Colonic mucosa (tissue), 4 donors: ENCODE results near the gene NRSN2. TPM values are rescaled to one million over a fixed set of nuclear protein-coding genes. Genes with fewer than 3 reads are reported as not detected.
"Not testable (repeated sequence)": the region's sequence is repeated elsewhere in the genome, so short reads cannot be mapped to it uniquely, and the experiment has no call there.

Experiments
- DNase-seq: peaks from one replicate; pipeline ENCODE4 v3.0.0-alpha.2; 2020
- H3K27ac ChIP-seq: fragments of 200-600 bp; one replicate; pipeline ENCODE4 v1.8.0; 2021
- H3K27me3 ChIP-seq: fragments of 200-600 bp; one replicate; pipeline ENCODE4 v1.8.0; 2021
- H3K36me3 ChIP-seq: fragments of 200-600 bp; one replicate; pipeline ENCODE4 v1.8.0; 2021
- H3K4me1 ChIP-seq: fragments of 200-600 bp; one replicate; pipeline ENCODE4 v1.8.0; 2021; ENCODE audit warnings: mild to moderate bottlenecking
- H3K4me3 ChIP-seq: fragments of 200-600 bp; one replicate; pipeline ENCODE4 v1.8.0; 2021
- H3K9ac ChIP-seq, 2 donors: one replicate each; pipeline ENCODE4 v1.7.0; 2013; ENCODE audit warnings: control low read depth in 2 of 2, low read depth in 2 of 2, low read length in 2 of 2
- H3K9me3 ChIP-seq: fragments of 200-600 bp; one replicate; pipeline ENCODE4 v1.8.0; 2021
- CTCF ChIP-seq: fragments of 200-600 bp; IDR thresholded peaks from one replicate; pipeline ENCODE4 v1.8.0; 2022; ENCODE audit warnings: antibody characterized with exemption, mild to moderate bottlenecking
- intact Hi-C: fragments of 100-400 bp; cut with DNase I; formaldehyde crosslinking; loops from one replicate; pipeline ENCODE4 v1.14.1; 2022
- total RNA-seq, 2 donors: library from RNA; stranded (reverse); fragmentation: NEBNext Ultra II Directional in 1 of 2; extraction: Animal tissue kit (Norgen Biotek cat#: 25700) in 1 of 2; gene quantifications; one replicate each; pipeline ENCODE4 v1.2.1, GENCODE V29; 2021
- donor health status: healthy.
- donor health status: DM: no; HTN: no; CAD: no.
- donor health status: DM: no; HTN: no; CAD: no.

NRSN2 gene
- total RNA-seq, 2 donors from 2014 or later, result 11.2 to 18.3 TPM

DNA sequence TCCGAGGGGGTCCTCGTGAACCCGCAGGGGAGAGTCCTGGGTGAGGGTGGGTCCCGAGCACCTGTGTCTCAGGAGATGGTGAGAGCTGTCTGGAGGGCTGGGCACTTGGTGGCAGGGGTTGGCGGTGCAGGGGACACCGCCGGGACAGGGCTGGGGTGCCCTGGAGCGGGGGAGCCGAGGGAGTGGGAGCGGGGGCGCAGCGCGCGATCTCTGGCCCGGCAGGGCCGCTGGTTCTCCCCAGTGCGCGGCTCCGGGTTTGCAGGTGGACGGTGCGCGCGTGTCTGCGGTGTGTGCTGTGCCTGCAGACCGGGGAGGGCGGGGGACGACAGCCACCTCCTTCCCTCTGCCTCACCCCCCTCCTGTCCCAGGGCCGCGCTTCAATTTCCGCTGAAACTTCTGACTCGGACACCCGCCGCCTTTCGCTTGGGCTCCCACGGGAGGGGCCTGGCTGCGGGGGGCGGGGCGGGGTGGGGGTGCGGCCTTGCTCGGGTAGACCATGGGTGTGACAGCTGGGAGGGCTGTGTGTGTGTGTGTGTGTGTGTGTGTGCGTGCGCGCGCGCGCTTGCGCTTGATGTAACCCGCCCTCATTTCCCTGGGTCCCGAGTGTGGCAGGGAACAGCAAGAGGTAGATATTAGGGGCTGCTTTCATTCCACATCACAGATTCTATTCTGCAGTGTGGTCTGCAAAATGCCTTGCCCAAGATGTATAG lies 34.8 kb downstream of the NRSN2 start:
- Histone ChIP-seq H3K9me3 (no peaks in the 10 kb centered on the region), H3K4me3 (peak overlapping the region; percentile 54), H3K36me3 (no peaks in the 10 kb centered on the region), H3K9ac (peak overlapping the region; percentile 50 to 58), H3K4me1 (peaks cover 3% of the 10 kb centered on the region), H3K27ac (peak overlapping the region; percentile 83), H3K27me3 (no peaks in the 10 kb centered on the region)
- DNase-seq, result peak; percentile 88
- intact Hi-C loops, result no loop called here
- no peak for TF ChIP-seq CTCF

- no peaks in the 10 kb centered on the region for H3K27me3 ChIP-seq
- H3K36me3 ChIP-seq, result no peaks in the 10 kb centered on the region
- intact Hi-C loops, result no loop called here
- H3K9ac ChIP-seq, result peak overlapping the region in 1 of 2 donors; percentile 58
- DNase-seq, result no peak
- H3K9me3 ChIP-seq, result no peaks in the 10 kb centered on the region
- no peak overlapping the region for H3K4me3 ChIP-seq
- peak overlapping the region; percentile 83 for H3K27ac ChIP-seq
- H3K4me1 ChIP-seq, result peaks cover 3% of the 10 kb centered on the region
- no peak for TF ChIP-seq CTCF
Observed at GRCh38 chr20:382291-383115, 35.6 kb downstream of the NRSN2 start.

- no peak overlapping the region for H3K9ac ChIP-seq
Observed at GRCh38 chr20:383889-384288, 37.0 kb downstream of the NRSN2 start.

DNA sequence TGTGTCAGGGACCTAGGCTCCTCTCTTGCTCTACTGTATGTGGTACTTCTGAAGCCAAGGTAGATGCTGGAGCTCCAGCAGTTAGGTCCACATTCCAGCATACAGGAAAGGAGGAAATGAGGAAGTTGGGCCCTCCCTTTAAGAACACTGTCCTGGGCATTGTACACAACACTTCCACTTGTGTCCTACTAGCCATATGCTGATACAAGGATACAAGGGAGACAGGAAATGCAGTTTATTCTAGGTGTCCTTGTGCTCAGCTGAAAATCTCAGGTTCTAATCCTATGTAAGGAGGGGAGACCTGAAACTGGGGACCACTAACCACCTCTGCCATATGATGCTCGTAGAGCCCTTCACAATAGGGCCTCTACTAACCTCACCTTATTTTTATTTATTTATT lies 37.8 kb downstream of the NRSN2 start:
- H3K9ac ChIP-seq, result no peak overlapping the region
- peaks cover 3% of the 10 kb centered on the region for H3K4me1 ChIP-seq
- no peak for TF ChIP-seq CTCF
- H3K4me3 ChIP-seq, result no peak overlapping the region
- intact Hi-C loops, result no loop called here
- no peaks in the 10 kb centered on the region for H3K9me3 ChIP-seq
- H3K36me3 ChIP-seq, result peaks cover under 1% of the 10 kb centered on the region
- H3K27me3 ChIP-seq, result no peaks in the 10 kb centered on the region
- no peak for DNase-seq
- peak overlapping the region; percentile 30 for H3K27ac ChIP-seq

More at GRCh38 chr20:383889-384288, 37.0 kb downstream of the NRSN2 start:
- no peaks in the 10 kb centered on the region for H3K9me3 ChIP-seq
- H3K27me3 ChIP-seq, result no peaks in the 10 kb centered on the region
- no peaks in the 10 kb centered on the region for H3K36me3 ChIP-seq
- no peak overlapping the region for H3K4me3 ChIP-seq
- no peak for TF ChIP-seq CTCF
- intact Hi-C loops, result no loop called here
- no peak overlapping the region for H3K27ac ChIP-seq
- peaks cover 3% of the 10 kb centered on the region for H3K4me1 ChIP-seq
- no peak for DNase-seq

DNA sequence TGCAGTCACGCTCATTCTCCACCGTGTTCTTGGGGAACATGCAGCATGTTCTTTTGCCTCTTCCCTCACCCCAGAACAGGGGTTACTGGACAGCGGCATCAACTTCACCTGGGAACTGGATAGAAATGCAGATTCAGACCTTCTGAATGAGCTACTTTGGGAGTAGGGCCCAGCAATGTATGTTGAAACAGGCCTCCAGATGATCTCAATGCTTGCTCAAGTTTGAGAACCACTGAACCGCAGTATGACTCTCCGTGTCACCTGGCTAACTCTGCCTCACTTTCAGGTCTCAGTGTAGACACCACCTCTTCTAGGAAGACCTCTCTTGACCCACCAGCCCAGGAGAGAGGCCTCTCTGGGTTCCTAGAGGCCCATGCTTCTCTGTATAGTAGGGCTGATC lies 38.5 kb downstream of the NRSN2 start:
- H3K4me3 ChIP-seq, result no peak overlapping the region
- no peaks in the 10 kb centered on the region for H3K9me3 ChIP-seq
- no peak for DNase-seq
- no peak overlapping the region for H3K9ac ChIP-seq
- no peaks in the 10 kb centered on the region for H3K27me3 ChIP-seq
- intact Hi-C loops, result no loop called here
- peaks cover 3% of the 10 kb centered on the region for H3K4me1 ChIP-seq
- peaks cover 6% of the 10 kb centered on the region for H3K36me3 ChIP-seq
- peak overlapping the region; percentile 30 for H3K27ac ChIP-seq
- TF ChIP-seq CTCF, result no peak

DNA sequence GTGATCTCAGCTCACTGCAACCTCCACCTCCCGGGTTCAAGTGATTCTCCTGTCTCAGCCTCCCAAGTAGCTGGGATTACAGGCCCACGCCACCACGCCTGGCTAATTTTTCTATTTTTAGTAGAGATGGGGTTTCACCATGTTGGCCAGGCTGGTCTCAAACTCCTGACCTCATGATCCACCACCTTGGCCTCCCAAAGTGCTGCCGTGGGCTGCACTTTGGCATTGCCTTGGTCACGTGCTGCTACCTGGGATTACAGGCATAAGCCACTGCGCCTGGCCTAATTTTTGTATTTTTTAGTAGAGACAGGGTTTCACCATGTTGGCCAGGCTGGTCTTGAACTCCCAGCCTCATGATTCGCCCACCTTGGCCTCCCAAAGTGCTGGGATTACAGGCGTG lies 39.7 kb downstream of the NRSN2 start:
- DNase-seq, H3K4me1 ChIP-seq, H3K9ac ChIP-seq, H3K9me3 ChIP-seq, H3K4me3 ChIP-seq, H3K27ac ChIP-seq, intact Hi-C loops, H3K27me3 ChIP-seq: not testable (repeated sequence)
- peaks cover 11% of the 10 kb centered on the region for H3K36me3 ChIP-seq
